ENCODE measurements around the gene RACGAP1.

The RACGAP1 gene

GRCh38 chr12:49953151-49953550 lies 72.1 kb downstream of the RACGAP1 start:
- DNase-seq, result no peak

- DNase-seq, result no peak
These were observed 72.8 kb downstream of the RACGAP1 start for GRCh38 chr12:49952391-49953055.

GRCh38 chr12:49951411-49952240 lies 73.7 kb downstream of the RACGAP1 start:
- no peak for DNase-seq

- DNase-seq, result no peak
These were observed 74.7 kb downstream of the RACGAP1 start, which contains the start of gene AQP2 for GRCh38 chr12:49950273-49951251. Gene AQP2 (plus strand): TSS chr12:49950737. CDS start chr12:49950831, 94 bp downstream.

DNA sequence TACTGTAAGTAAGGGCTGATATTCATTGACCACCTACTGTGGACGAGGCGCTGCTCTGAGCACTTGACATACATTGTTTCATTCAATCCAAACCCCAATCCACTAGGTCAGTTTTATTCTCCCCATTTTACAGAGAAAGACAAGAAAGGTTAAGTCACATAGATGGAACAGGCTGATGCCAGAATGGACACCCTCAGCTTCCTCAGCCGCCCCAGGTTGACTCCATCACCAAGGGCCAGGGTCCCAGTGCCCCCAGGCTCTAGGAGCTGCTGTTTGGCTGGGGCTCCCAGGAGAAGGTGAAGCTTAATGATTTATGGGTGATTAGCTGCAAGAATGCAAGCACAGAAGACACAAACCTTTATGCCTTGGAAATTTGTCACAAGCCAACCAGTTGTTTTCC lies 75.4 kb downstream of the RACGAP1 start:
- DNase-seq, result no peak

- DNase-seq, result no peak
These were observed 76.1 kb downstream of the RACGAP1 start for GRCh38 chr12:49948866-49949845.

- no peak for DNase-seq
These were observed 77.6 kb downstream of the RACGAP1 start for GRCh38 chr12:49947593-49948226.

DNA sequence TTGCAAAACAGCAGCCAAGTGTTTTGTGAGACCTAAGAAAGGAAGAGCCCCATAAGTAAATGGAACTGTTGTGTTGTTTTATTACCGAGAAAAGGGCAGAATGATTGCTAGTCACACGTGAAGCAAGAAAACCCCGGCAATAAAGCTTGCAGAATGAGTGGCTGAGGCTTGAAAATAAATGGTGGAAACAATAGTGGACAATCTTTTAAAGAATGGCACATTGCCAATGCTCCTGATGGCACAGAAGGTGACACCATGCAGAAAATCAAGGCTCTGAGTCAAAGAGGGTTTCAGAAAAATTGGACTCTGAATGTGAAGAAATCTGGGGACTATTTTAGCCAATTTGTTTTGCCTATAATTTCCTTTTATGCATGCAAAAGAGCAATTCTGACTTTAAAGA lies 78.8 kb downstream of the RACGAP1 start:
- no peak for DNase-seq

DNA sequence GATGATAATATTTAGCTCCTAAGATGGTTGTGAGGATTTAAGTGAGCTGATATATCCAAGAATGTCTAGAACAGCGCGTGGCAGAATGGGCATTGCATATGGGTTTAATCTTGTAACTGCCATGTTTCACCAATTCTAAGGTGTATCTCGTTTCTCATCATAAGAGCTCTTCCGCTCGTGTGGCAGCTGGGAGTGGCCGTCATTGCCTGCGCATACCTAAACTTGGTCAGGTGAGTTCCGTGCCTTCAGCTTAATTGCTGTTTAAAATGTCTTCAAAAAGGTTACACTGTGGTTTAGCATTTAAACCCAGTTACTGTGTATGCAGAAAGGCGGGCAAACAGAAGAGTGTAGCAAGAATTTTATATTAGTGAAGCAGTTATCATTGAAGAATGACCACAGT lies 79.2 kb downstream of the RACGAP1 start:
- DNase-seq, result peak; percentile 21

DNA sequence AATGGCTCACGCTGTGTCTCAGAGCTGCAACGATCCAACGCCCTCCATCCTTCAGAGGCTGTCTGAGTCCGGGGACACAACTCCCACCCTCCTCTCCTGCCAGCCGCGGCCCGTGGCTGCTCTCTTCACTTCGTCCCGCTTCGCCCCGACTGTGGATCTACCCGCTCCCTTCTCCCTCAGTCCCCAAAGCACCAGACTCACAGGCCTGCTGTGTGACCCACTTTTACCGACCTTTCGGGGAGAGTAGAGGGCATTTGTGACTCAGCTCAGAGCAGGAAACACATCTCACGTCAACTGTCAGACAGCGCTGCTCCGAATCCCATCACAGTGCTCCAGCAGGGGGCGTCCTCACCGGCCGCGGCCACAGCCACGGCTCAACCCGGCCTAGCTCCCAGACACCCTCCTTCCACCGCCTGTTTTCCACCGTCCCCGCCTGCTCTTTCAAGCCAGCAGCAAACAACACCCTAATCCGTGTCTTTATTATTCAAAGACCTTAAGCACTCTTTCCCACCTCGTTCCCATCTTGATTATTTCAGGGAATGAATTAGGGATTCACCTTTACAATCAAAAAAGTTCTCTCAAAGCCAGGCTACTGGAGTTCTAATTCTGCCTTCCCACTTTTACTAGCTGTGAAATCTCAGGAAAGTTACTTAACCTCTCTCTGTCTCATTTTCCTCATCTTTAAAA lies 79.8 kb downstream of the RACGAP1 start:
- DNase-seq, result peak; percentile 89

- DNase-seq, result no peak
These were observed 80.6 kb downstream of the RACGAP1 start for GRCh38 chr12:49944718-49945117.

DNA sequence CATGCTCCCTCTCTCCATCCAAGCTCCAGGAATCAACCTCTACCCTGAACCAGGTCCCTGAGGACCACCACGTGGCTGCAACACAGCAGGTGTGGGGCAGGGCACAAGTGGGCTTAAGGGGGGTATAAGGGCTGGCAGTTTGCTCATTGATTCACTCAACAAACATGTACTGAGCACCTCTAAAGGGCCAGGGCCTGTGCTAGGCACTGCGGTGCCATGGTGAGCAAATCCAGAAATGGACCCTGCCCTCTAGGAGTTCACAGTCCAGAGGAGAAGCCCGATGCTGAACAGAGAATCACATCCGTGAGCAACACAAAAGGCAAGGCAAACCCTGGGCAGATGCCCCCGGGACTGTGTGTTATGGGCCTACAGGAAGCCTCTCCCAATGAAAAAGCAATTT lies 81.2 kb downstream of the RACGAP1 start:
- DNase-seq, result no peak

DNA sequence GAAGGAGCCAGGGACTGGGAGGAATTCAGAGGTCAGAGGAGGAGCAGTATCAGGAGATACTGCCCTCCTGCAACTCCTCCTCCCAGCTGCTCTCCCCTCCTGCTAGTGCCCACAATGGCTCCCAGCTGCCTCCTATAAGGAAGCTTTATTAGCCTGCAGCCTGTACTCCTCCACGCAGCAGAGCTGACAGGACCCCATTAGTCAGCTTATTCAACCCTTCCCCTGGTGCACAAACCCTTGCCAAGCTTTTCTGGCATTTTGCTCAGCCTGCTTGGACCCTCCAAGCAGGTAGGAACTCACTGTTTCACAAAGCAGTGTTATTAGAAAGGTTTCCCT lies 81.7 kb downstream of the RACGAP1 start:
- no peak for DNase-seq

DNA sequence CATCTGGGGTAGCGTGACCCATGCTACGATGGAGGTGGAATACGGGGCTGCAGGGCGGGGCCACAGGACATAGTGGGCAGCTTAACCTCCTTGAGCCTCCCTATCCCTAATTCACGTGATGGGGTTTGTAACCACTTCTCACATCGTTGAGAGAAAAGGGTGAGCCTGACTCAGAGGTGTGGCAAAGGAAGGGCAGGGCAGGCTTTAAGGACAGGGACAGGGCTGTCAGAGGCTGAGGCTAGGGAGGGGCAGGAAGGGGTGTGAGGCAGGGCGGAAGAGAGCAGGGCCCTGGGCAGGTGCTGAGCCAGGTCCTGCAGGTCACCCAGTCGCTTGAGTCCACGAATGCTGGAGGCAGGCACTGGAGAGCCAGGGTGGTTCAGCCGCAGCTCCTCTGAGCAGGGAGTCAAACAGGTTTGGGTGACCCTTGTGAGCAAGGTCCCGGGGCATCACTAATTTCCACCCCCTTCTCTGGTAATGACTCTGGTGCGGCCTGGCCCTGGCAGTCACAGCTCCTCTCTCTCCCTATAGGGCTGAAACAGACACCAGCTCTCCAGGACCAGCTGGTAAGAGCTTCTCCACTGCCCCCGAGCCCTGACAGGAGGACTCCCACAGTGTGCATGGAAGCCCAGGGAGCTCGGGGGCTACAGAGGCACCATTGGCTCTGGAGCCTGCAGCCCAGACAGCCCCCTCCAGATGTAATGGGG lies 82.2 kb downstream of the RACGAP1 start:
- no peak for DNase-seq

GRCh38 chr12:49942512-49942893 lies 82.8 kb downstream of the RACGAP1 start:
- no peak for DNase-seq

- no peak for DNase-seq
These were observed 83.5 kb downstream of the RACGAP1 start for GRCh38 chr12:49941556-49942511.

GRCh38 chr12:49939707-49940106 lies 85.6 kb downstream of the RACGAP1 start:
- no peak for DNase-seq

- no peak for DNase-seq
These were observed 86.0 kb downstream of the RACGAP1 start for GRCh38 chr12:49939307-49939706.
